Neural crest cell (in vitro differentiated cells): ENCODE results near the gene SPAAR. TPM values are rescaled to one million over a fixed set of nuclear protein-coding genes. Genes with fewer than 3 reads are reported as not detected.

Experiments used
- DNase-seq: peaks from one replicate; pipeline ENCODE4 v3.0.0; 2021; ENCODE audit warnings: low read depth, mixed read lengths, low spot score
- H3K27ac Mint-ChIP-seq: one replicate; pipeline ENCODE4 v1.8.0; 2021; ENCODE audit warnings: mild to moderate bottlenecking, mixed read lengths; ENCODE audit not compliant: unreplicated experiment
- H3K27me3 Mint-ChIP-seq: 2 replicates; pipeline ENCODE4 v1.8.0; 2021; ENCODE audit warnings: low read depth, mild to moderate bottlenecking, mixed read lengths
- H3K36me3 Mint-ChIP-seq: 2 replicates; pipeline ENCODE4 v1.8.0; 2021; ENCODE audit warnings: low read depth, mild to moderate bottlenecking, mixed read lengths
- H3K4me1 Mint-ChIP-seq: 2 replicates; pipeline ENCODE4 v1.8.0; 2021; ENCODE audit warnings: mixed read lengths
- H3K4me3 Mint-ChIP-seq: one replicate; pipeline ENCODE4 v1.8.0; 2021; ENCODE audit warnings: mild to moderate bottlenecking, mixed read lengths
- H3K9me3 Mint-ChIP-seq: 2 replicates; pipeline ENCODE4 v1.8.0; 2021; ENCODE audit warnings: mixed read lengths
- total RNA-seq: library from RNA; stranded (reverse); gene quantifications from 2 replicates; pipeline ENCODE4 v1.2.1, GENCODE V29; 2021
- TF ChIP-seq, protein P1 (sequence below): fragments of 200-600 bp; sonication (generic); conservative IDR thresholded peaks from 2 replicates; pipeline ENCODE4 v1.5.0; 2021; ENCODE audit warnings: antibody characterized with exemption, mild to moderate bottlenecking

SPAAR gene
- total RNA-seq, 1 donor from 2014 or later: not detected

DNA sequence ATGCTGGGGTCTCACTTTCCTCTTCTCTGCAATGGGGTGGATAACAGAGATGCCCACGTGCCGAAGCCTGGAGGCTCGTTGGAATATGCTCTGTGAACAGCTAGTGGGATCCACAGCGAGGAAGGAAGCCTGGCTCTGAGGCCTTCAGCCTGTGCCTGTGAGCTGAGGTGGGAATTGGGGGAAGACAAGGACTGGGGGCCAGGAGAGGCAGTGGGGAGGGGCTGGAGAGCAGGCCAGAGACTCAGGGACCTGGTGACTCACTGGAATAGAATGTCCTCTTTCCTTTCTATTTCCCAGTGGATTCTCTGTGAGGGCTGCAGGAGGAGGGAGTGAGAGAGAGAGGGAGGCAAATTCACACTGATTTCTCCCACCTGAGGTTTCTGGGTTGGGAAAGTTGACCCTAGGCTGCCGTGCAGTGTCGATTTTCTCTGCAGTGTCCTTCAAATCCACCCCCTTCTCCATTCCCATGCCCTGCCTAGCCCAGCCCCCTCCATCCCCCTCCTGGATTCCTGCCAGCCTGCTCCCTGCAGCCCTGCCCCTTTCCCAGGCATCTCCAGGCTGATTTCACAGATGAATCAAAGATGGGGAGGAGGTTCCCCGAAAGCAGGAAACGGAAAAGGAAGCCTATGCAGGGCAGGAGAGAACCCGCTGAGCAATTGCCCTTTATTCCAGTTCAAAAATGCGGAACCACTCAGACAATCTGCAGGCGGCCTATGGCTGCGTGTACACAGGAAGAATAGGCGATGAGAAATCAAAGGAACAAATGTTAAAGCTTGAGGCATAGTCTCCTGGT is 1.4 kb upstream of the SPAAR start:
- TF ChIP-seq, protein P1, sequence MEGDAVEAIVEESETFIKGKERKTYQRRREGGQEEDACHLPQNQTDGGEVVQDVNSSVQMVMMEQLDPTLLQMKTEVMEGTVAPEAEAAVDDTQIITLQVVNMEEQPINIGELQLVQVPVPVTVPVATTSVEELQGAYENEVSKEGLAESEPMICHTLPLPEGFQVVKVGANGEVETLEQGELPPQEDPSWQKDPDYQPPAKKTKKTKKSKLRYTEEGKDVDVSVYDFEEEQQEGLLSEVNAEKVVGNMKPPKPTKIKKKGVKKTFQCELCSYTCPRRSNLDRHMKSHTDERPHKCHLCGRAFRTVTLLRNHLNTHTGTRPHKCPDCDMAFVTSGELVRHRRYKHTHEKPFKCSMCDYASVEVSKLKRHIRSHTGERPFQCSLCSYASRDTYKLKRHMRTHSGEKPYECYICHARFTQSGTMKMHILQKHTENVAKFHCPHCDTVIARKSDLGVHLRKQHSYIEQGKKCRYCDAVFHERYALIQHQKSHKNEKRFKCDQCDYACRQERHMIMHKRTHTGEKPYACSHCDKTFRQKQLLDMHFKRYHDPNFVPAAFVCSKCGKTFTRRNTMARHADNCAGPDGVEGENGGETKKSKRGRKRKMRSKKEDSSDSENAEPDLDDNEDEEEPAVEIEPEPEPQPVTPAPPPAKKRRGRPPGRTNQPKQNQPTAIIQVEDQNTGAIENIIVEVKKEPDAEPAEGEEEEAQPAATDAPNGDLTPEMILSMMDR: no peak
- Mint-ChIP-seq H3K9me3 (no peaks in the 10 kb centered on the region), H3K27me3 (peaks cover 1% of the 10 kb centered on the region), H3K36me3 (no peaks in the 10 kb centered on the region), H3K4me3 (no peak overlapping the region), H3K27ac (peak overlapping the region; percentile 91), H3K4me1 (peaks cover 36% of the 10 kb centered on the region)
- DNase-seq: no peak

DNA sequence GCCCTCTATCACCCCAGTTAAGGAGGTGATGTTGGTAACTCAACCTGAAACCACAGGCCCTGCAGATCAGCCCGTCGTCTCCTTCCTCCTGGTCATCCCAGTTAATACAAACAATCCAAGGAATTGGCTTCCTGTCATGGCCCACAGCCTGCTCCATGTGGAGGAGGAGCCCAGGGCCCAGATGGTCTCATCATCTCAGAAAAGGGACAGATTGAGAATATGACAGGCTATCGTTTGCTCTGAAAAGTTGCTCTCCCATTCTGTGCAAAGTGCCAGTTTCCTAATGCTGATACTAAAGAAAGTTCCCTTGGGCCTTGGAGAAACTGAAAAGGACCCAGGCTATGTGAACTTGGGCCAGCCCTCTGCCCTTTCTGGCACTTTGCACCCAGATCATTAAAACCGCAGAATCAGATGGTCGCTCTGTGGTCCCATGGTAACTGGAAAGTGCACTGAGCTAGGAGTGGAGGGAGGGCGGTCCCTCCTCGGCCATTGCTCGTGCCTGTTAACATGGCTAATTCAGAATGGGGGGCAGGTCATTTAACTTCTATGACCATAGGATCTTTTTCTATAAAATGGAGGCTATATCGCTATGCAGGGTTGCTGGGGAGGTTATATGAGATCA is 675 bp upstream of the SPAAR start:
- Mint-ChIP-seq H3K27me3 (no peaks in the 10 kb centered on the region), H3K27ac (peak overlapping the region; percentile 27)
- TF ChIP-seq, protein P1: no peak

DNA sequence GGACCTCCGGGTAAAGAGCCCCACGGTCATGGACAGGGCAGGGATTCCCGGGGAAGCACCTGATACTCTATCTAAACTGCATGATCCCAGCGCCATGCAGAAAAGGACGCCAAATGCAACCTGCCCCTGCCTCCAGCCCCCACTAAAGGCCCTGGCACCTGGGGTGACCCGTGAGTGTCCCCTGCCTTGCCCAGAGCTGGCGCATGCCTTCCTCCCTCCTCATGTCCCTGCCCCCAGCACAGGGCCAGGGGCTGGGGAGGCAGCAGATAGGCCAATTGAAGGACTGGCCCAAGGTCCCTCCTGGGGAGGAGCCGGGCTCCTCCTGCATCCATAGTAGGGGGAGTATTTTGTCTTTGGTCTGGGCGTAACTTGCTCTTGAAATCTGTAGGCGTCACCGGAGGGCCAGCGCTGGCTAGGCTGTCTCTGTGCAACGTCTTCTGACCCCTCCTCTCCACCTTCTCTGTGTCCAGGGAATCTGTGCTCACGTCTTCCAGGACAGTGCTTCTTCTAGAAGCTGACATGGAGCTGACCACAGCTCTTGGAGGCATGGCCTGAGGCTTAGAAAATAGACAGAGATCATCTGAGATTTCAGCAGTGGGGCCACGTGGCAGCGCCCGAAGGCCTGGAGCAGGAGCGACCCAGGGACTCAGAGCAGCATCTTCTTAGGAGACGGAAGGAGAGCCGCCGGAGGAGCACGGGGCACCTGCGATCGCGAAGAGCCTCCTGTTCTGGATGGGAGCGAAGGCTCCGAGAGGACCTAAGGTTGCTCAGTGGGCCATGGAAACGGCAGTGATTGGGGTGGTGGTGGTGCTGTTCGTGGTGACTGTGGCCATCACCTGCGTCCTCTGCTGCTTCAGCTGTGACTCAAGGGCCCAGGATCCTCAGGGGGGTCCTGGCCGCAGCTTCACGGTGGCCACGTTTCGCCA is 660 bp downstream of the SPAAR start:
- H3K27ac Mint-ChIP-seq: no peak overlapping the region
- no peaks in the 10 kb centered on the region for H3K9me3 Mint-ChIP-seq
- peaks cover 36% of the 10 kb centered on the region for H3K4me1 Mint-ChIP-seq
- no peak overlapping the region for H3K4me3 Mint-ChIP-seq
- no peak for DNase-seq
- no peaks in the 10 kb centered on the region for H3K36me3 Mint-ChIP-seq
- no peaks in the 10 kb centered on the region for H3K27me3 Mint-ChIP-seq
- TF ChIP-seq, protein P1: no peak

More for the DNA sequence above, 675 bp upstream of the SPAAR start:
- H3K36me3 Mint-ChIP-seq: no peaks in the 10 kb centered on the region
- H3K4me1 Mint-ChIP-seq: peaks cover 36% of the 10 kb centered on the region
- DNase-seq: no peak
- H3K4me3 Mint-ChIP-seq: no peak overlapping the region
- H3K9me3 Mint-ChIP-seq: no peaks in the 10 kb centered on the region

DNA sequence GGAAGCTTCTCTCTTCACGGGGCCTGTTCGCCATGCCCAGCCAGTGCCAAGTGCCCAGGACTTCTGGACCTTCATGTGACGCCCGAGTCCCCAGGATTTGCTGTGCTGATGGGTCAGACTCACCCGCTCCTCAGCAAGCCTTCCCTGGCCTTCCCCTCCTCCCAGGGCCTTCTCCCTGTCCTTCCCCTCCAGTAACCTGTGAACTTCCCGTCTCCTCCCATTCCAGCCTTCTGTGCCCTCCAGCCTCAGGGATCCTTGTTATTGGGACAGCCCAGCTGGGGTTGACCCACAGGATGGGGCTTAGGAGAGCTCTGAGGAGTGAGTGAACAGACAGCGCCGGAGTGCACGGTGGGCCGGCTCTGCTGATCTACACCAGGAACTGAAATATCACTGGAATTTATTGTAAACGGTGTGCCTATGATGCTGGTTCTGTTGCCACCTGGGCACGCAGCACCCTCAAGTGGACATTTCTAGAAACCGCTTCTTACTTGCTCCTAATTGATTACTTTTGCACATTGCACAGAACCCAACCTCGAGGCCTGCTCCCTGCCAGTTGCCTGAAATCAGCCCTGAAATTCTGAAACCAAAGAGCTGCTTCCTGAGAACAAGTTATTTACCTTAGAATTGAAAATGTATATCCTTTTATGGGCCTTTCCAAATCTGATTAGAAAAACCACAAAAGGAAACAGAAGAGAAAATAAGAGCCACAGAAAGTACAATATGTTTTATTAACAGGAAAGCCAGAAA is 1.5 kb downstream of the SPAAR start:
- H3K36me3 Mint-ChIP-seq: no peaks in the 10 kb centered on the region
- DNase-seq: no peak
- TF ChIP-seq, protein P1: peak; percentile 52
- no peak overlapping the region for H3K27ac Mint-ChIP-seq
- no peaks in the 10 kb centered on the region for H3K9me3 Mint-ChIP-seq
- H3K4me3 Mint-ChIP-seq: no peak overlapping the region
- H3K4me1 Mint-ChIP-seq: peaks cover 32% of the 10 kb centered on the region
- no peaks in the 10 kb centered on the region for H3K27me3 Mint-ChIP-seq

DNA sequence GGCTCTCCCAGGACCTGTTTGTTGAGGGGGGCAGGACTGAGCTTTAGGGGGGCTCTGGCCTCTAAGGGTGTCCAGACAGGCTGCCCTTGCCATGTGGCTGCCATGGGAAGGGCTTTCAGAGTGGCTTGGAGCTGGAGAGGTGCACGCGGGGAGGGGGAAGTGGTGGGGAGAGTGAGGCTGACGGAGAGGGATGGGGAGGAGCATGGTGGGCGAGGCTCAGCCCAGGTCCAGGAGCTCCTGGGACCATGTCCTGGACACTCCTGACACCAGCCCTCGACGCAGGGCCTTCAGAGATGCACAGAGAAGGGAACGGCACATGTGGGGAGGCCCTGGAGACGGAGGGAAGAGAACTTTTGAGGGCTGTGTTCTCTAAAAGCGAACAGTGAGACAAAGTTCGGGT is 2.4 kb downstream of the SPAAR start:
- TF ChIP-seq, protein P1: no peak
- no peak for DNase-seq

More for the DNA sequence above, 2.4 kb downstream of the SPAAR start:
- no peaks in the 10 kb centered on the region for H3K27me3 Mint-ChIP-seq
- peak overlapping the region; percentile 62 for H3K27ac Mint-ChIP-seq
- H3K9me3 Mint-ChIP-seq: no peaks in the 10 kb centered on the region
- H3K4me3 Mint-ChIP-seq: no peak overlapping the region
- H3K36me3 Mint-ChIP-seq: no peaks in the 10 kb centered on the region
- H3K4me1 Mint-ChIP-seq: peaks cover 30% of the 10 kb centered on the region
